H9 (cell line): Measurements from ENCODE around the gene GTF2H2. TPM values are rescaled to one million over a fixed set of nuclear protein-coding genes. Genes with fewer than 3 reads are reported as not detected.

Source experiments
- DNase-seq: peaks from one replicate; pipeline ENCODE4 v3.0.0-alpha.2; 2017
- H2AFZ ChIP-seq: one replicate; pipeline ENCODE4 v1.6.1; 2013; ENCODE audit warnings: mild to moderate bottlenecking, low read length, control low read depth, moderate library complexity
- H2AK5ac ChIP-seq: 2 replicates; pipeline ENCODE4 v1.6.1; 2013; ENCODE audit warnings: low read length, control low read depth, mixed read lengths; ENCODE audit not compliant: insufficient read length
- H2BK120ac ChIP-seq: one replicate; pipeline ENCODE4 v1.6.1; 2013; ENCODE audit warnings: low read depth, mild to moderate bottlenecking, low read length, control low read depth, inconsistent platforms; ENCODE audit not compliant: poor library complexity, severe bottlenecking
- H2BK12ac ChIP-seq: 2 replicates; pipeline ENCODE4 v1.6.1; 2013; ENCODE audit warnings: low read length, control low read depth, mixed read lengths, low read depth; ENCODE audit not compliant: insufficient read length
- H2BK15ac ChIP-seq: 2 replicates; pipeline ENCODE4 v1.6.1; 2013; ENCODE audit warnings: low read depth, low read length, control low read depth
- H2BK20ac ChIP-seq: one replicate; pipeline ENCODE4 v1.6.1; 2013; ENCODE audit warnings: low read depth, mild to moderate bottlenecking, low read length, control low read depth, inconsistent platforms; ENCODE audit not compliant: poor library complexity, severe bottlenecking
- H2BK5ac ChIP-seq: 2 replicates; pipeline ENCODE4 v1.6.1; 2013; ENCODE audit warnings: low read length, control low read depth, mixed read lengths; ENCODE audit not compliant: insufficient read length
- H3K14ac ChIP-seq: 2 replicates; pipeline ENCODE4 v1.6.1; 2013; ENCODE audit warnings: low read length, control low read depth; ENCODE audit not compliant: insufficient read depth
- H3K18ac ChIP-seq: 2 replicates; pipeline ENCODE4 v1.6.1; 2013; ENCODE audit warnings: low read depth, mild to moderate bottlenecking, mixed read lengths, low read length, control low read depth; ENCODE audit not compliant: insufficient read length
- H3K23ac ChIP-seq: 2 replicates; pipeline ENCODE4 v1.6.1; 2013; ENCODE audit warnings: low read length, control low read depth, mixed read lengths, low read depth; ENCODE audit not compliant: insufficient read length
- H3K23me2 ChIP-seq: 2 replicates; pipeline ENCODE4 v1.6.1; 2013; ENCODE audit warnings: low read depth, mild to moderate bottlenecking, mixed read lengths, low read length, control low read depth; ENCODE audit not compliant: insufficient read length, poor library complexity, severe bottlenecking
- H3K27ac ChIP-seq: 2 replicates; pipeline ENCODE4 v1.5.1; 2013; ENCODE audit warnings: low read length, control low read depth, mixed read lengths, low read depth; ENCODE audit not compliant: insufficient read length
- H3K27me3 ChIP-seq: 2 replicates; pipeline ENCODE4 v1.6.1; 2013; ENCODE audit warnings: low read length, control low read depth, inconsistent platforms; ENCODE audit not compliant: insufficient read depth
- H3K4ac ChIP-seq: 2 replicates; pipeline ENCODE4 v1.6.1; 2013; ENCODE audit warnings: low read depth, mild to moderate bottlenecking, control low read depth, inconsistent platforms, low read length, moderate library complexity
- H3K4me1 ChIP-seq: 2 replicates; pipeline ENCODE4 v1.6.1; 2013; ENCODE audit warnings: low read length, control low read depth, inconsistent platforms; ENCODE audit not compliant: insufficient read depth
- H3K4me2 ChIP-seq: 2 replicates; pipeline ENCODE4 v1.6.1; 2013; ENCODE audit warnings: low read length, control low read depth, mixed read lengths; ENCODE audit not compliant: insufficient read length, insufficient read depth
- H3K56ac ChIP-seq: 2 replicates; pipeline ENCODE4 v1.6.1; 2013; ENCODE audit warnings: low read depth, mild to moderate bottlenecking, mixed read lengths, low read length, control low read depth; ENCODE audit not compliant: insufficient read length
- H3K79me1 ChIP-seq: 2 replicates; pipeline ENCODE4 v1.6.1; 2013; ENCODE audit warnings: low read depth, mild to moderate bottlenecking, moderate library complexity, low read length, control low read depth, inconsistent platforms; ENCODE audit not compliant: insufficient read depth, poor library complexity, severe bottlenecking
- H3K79me2 ChIP-seq: 2 replicates; pipeline ENCODE4 v1.6.1; 2013; ENCODE audit warnings: low read length, control low read depth, inconsistent platforms; ENCODE audit not compliant: insufficient read depth
- H3K9ac ChIP-seq: 2 replicates; pipeline ENCODE4 v1.6.1; 2013; ENCODE audit warnings: low read length, control low read depth, mixed read lengths; ENCODE audit not compliant: insufficient read length; ENCODE audit errors: extremely low read depth
- H3K9me3 ChIP-seq: one replicate; pipeline ENCODE4 v1.6.1; 2013; ENCODE audit warnings: low read depth, low read length, inconsistent platforms; ENCODE audit not compliant: control insufficient read depth
- H3T11ph ChIP-seq: one replicate; pipeline ENCODE4 v1.6.1; 2013; ENCODE audit warnings: mild to moderate bottlenecking, low read length, control low read depth, inconsistent platforms
- H4K20me1 ChIP-seq: one replicate; pipeline ENCODE4 v1.6.1; 2013; ENCODE audit not compliant: control insufficient read depth, insufficient read length, insufficient read depth
- H4K5ac ChIP-seq: 2 replicates; pipeline ENCODE4 v1.6.1; 2013; ENCODE audit warnings: low read depth, mild to moderate bottlenecking, mixed read lengths, low read length, control low read depth; ENCODE audit not compliant: insufficient read length
- H4K8ac ChIP-seq: replicated peaks from 2 replicates; pipeline ENCODE4 v1.6.1; 2013; ENCODE audit warnings: low read length, control low read depth, mixed read lengths, low read depth; ENCODE audit not compliant: insufficient read length
- H4K91ac ChIP-seq: 2 replicates; pipeline ENCODE4 v1.6.1; 2013; ENCODE audit warnings: low read depth, mild to moderate bottlenecking, moderate library complexity, mixed read lengths, low read length, control low read depth; ENCODE audit not compliant: insufficient read length
- H3K27ac Mint-ChIP-seq, 3 experiments: 2 replicates in 2 of 3; 3 replicates in 1 of 3; pipeline ENCODE4 v1.8.0; 2020 to 2021; ENCODE audit warnings: mixed read lengths in 3 of 3, mild to moderate bottlenecking in 1 of 3, moderate library complexity in 1 of 3
- H3K27me3 Mint-ChIP-seq: 2 replicates; pipeline ENCODE4 v1.8.0; 2021; ENCODE audit warnings: low read depth, mild to moderate bottlenecking, moderate library complexity, mixed read lengths
- H3K36me3 Mint-ChIP-seq, 3 experiments: 2 replicates in 2 of 3; 3 replicates in 1 of 3; pipeline ENCODE4 v1.8.0; 2020 to 2021; ENCODE audit warnings: low read depth in 3 of 3, mixed read lengths in 3 of 3; ENCODE audit not compliant: insufficient read depth in 1 of 3
- H3K4me1 Mint-ChIP-seq, 2 experiments: 2 replicates each; pipeline ENCODE4 v1.8.0; 2020; ENCODE audit warnings: mixed read lengths in 2 of 2
- H3K4me3 Mint-ChIP-seq, 2 experiments: 2 replicates in 1 of 2; 3 replicates in 1 of 2; pipeline ENCODE4 v1.8.0; 2020 to 2021; ENCODE audit warnings: mild to moderate bottlenecking in 2 of 2, mixed read lengths in 2 of 2, moderate library complexity in 1 of 2
- H3K9me3 Mint-ChIP-seq, 2 experiments: 2 replicates in 1 of 2; 3 replicates in 1 of 2; pipeline ENCODE4 v1.8.0; 2020; ENCODE audit warnings: mild to moderate bottlenecking in 2 of 2, mixed read lengths in 2 of 2, moderate library complexity in 1 of 2
- WGBS: extraction: QIAGEN DNeasy Blood & Tissue Kit; methylation state at CpG from one replicate; pipeline ENCODE4 v1.1.7; 2013; ENCODE audit warnings: missing lambda C conversion rate, low lambda C conversion rate, mixed read lengths; ENCODE audit not compliant: insufficient read length; ENCODE audit errors: extremely low coverage; 5-methylcytosine and 5-hydroxymethylcytosine counted together
- total RNA-seq: library from RNA; stranded (reverse); gene quantifications from 2 replicates; pipeline ENCODE4 v1.2.1, GENCODE V29; 2021
- TF ChIP-seq, protein P1 (sequence below): fragments of 200-600 bp; sonication (generic); conservative IDR thresholded peaks from 3 replicates; pipeline ENCODE4 v1.8.0; 2021; ENCODE audit warnings: antibody characterized with exemption, mild to moderate bottlenecking

The GTF2H2 gene
- total RNA-seq, 1 experiment from 2014 or later: 51.8 TPM

DNA sequence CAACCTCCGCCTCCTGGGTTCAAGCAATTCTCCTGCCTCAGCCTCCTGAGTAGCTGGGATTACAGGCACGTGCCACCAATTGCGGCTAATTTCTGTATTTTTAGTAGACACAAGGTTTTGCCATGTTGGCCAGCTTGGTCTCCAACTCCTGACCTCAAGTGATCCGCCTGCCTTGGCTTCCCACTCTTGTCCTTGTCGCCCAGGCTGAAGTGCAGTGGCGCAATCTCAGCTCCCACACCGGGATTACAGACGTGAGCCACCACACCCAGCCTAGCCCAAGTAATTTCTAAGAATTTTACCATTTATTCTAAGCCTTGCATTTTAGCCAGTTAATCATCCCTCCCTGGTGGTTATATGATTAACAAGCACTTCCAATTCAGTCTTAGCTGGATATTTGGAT lies 53.3 kb downstream of the GTF2H2 start:
- H3K9ac ChIP-seq: no peak overlapping the region
- Mint-ChIP-seq H3K9me3 (no peaks in the 10 kb centered on the region), H3K36me3 (no peaks in the 10 kb centered on the region)

More for the DNA sequence above, 53.3 kb downstream of the GTF2H2 start:
- Histone ChIP-seq H4K8ac (no peak overlapping the region), H4K91ac (no peak overlapping the region), H3K56ac (no peak overlapping the region), H2BK12ac (no peak overlapping the region), H2BK120ac (no peak overlapping the region), H3T11ph (no peak overlapping the region), H4K5ac (no peak overlapping the region), H2BK20ac (no peak overlapping the region), H3K23ac (no peak overlapping the region), H3K27ac (no peak overlapping the region), H3K4ac (no peak overlapping the region), H3K79me1 (no peaks in the 10 kb centered on the region), H3K14ac (no peak overlapping the region), H3K79me2 (no peaks in the 10 kb centered on the region), H3K9me3 (no peaks in the 10 kb centered on the region), H3K27me3 (no peaks in the 10 kb centered on the region), H3K18ac (no peak overlapping the region), H2AK5ac (no peak overlapping the region), H2AFZ (no peak overlapping the region), H2BK15ac (no peak overlapping the region), H3K4me1 (no peaks in the 10 kb centered on the region; the same call in 1 of the 2 replicates), H3K4me2 (no peak overlapping the region), H3K23me2 (no peaks in the 10 kb centered on the region), H2BK5ac (no peak overlapping the region), H4K20me1 (no peaks in the 10 kb centered on the region)
- no peak overlapping the region for H3K27ac Mint-ChIP-seq
- DNase-seq: no peak
- peaks cover 0 to 3% of the 10 kb centered on the region in 2 experiments; a peak in 2 of 4 replicates for H3K4me1 Mint-ChIP-seq
- H3K4me3 Mint-ChIP-seq: no peak overlapping the region
- H3K27me3 Mint-ChIP-seq: no peaks in the 10 kb centered on the region; the same call in 1 of the 2 replicates
- TF ChIP-seq, protein P1, sequence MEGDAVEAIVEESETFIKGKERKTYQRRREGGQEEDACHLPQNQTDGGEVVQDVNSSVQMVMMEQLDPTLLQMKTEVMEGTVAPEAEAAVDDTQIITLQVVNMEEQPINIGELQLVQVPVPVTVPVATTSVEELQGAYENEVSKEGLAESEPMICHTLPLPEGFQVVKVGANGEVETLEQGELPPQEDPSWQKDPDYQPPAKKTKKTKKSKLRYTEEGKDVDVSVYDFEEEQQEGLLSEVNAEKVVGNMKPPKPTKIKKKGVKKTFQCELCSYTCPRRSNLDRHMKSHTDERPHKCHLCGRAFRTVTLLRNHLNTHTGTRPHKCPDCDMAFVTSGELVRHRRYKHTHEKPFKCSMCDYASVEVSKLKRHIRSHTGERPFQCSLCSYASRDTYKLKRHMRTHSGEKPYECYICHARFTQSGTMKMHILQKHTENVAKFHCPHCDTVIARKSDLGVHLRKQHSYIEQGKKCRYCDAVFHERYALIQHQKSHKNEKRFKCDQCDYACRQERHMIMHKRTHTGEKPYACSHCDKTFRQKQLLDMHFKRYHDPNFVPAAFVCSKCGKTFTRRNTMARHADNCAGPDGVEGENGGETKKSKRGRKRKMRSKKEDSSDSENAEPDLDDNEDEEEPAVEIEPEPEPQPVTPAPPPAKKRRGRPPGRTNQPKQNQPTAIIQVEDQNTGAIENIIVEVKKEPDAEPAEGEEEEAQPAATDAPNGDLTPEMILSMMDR: no peak
- no CpG with 5 or more reads among the region's 8 CpGs for WGBS
